DMS53 treated with DMSO at 0.1 percent for 48 hours (cell line): ENCODE data around the gene HPS1.
A peak's percentile ranks its signal among the peaks of the same experiment; 100 is the strongest.
"Not testable (repeated sequence)": the region's sequence is repeated elsewhere in the genome, so short reads cannot be mapped to it uniquely, and the experiment has no call there.

ENCODE experiments used
- DNase-seq: peaks from one replicate; lab custom pipeline; 2025; ENCODE audit not compliant: unreplicated experiment; lab: John Stamatoyannopoulos, UW

HPS1 gene

GRCh38 chr10:98394851-98395440 is 51.8 kb downstream of the HPS1 start:
- DNase-seq, result no peak

GRCh38 chr10:98391578-98391991 is 55.1 kb downstream of the HPS1 start:
- DNase-seq, result no peak

GRCh38 chr10:98391065-98391464 is 55.7 kb downstream of the HPS1 start:
- DNase-seq, result no peak

- DNase-seq, result no peak
These were observed 56.3 kb downstream of the HPS1 start for GRCh38 chr10:98390406-98390805.

GRCh38 chr10:98389398-98389797 is 57.3 kb downstream of the HPS1 start:
- DNase-seq, result no peak

- no peak for DNase-seq
These were observed 58.6 kb downstream of the HPS1 start for GRCh38 chr10:98388101-98388655.

- no peak for DNase-seq
These were observed 62.1 kb downstream of the HPS1 start for GRCh38 chr10:98384531-98385133.

- DNase-seq, result no peak
These were observed 62.9 kb downstream of the HPS1 start for GRCh38 chr10:98383869-98384268.

- not testable (repeated sequence) for DNase-seq
These were observed 63.5 kb downstream of the HPS1 start for GRCh38 chr10:98383134-98383667.

GRCh38 chr10:98382691-98383101 is 64.0 kb downstream of the HPS1 start:
- DNase-seq, result no peak

- DNase-seq, result no peak
These were observed 66.0 kb downstream of the HPS1 start for GRCh38 chr10:98380493-98381339.

GRCh38 chr10:98378722-98379121 is 68.0 kb downstream of the HPS1 start:
- DNase-seq, result no peak

- DNase-seq, result no peak
These were observed 69.2 kb downstream of the HPS1 start for GRCh38 chr10:98377536-98377935.

GRCh38 chr10:98377001-98377400 is 69.7 kb downstream of the HPS1 start:
- no peak for DNase-seq

- no peak for DNase-seq
These were observed 70.2 kb downstream of the HPS1 start for GRCh38 chr10:98376485-98376884.

GRCh38 chr10:98374217-98374985 is 72.3 kb downstream of the HPS1 start:
- DNase-seq, result peak; percentile 75

- no peak for DNase-seq
These were observed 73.3 kb downstream of the HPS1 start for GRCh38 chr10:98373260-98374040.

- DNase-seq, result peak; percentile 23
These were observed 75.6 kb downstream of the HPS1 start for GRCh38 chr10:98370831-98371820.

GRCh38 chr10:98369801-98370200 is 76.9 kb downstream of the HPS1 start:
- DNase-seq, result no peak
